GM19372 (cell line): ENCODE results near the gene CYTH4.

Source experiments
- ATAC-seq: cut with Tn5 transposase; IDR thresholded peaks from one replicate; pipeline ENCODE4 v1.9.1; 2021; ENCODE audit warnings: mild to moderate bottlenecking, low read depth, moderate library complexity; ENCODE audit not compliant: unreplicated experiment

CYTH4 gene

GRCh38 chr22:37285937-37286336, 3.6 kb downstream of the CYTH4 start:
- no peak for ATAC-seq

GRCh38 chr22:37287550-37287951, 5.2 kb downstream of the CYTH4 start:
- no peak for ATAC-seq

GRCh38 chr22:37288521-37288920, 6.2 kb downstream of the CYTH4 start:
- ATAC-seq, result no peak

GRCh38 chr22:37289156-37289735, 6.9 kb downstream of the CYTH4 start:
- ATAC-seq, result no peak

- no peak for ATAC-seq
Observed at GRCh38 chr22:37290737-37291136, 8.4 kb downstream of the CYTH4 start.

- ATAC-seq, result no peak
Observed at GRCh38 chr22:37291559-37292298, 9.4 kb downstream of the CYTH4 start.

GRCh38 chr22:37292641-37293040, 10.3 kb downstream of the CYTH4 start:
- ATAC-seq, result no peak

- no peak for ATAC-seq
Observed at GRCh38 chr22:37293172-37293571, 10.9 kb downstream of the CYTH4 start.

GRCh38 chr22:37294747-37295146, 12.4 kb downstream of the CYTH4 start:
- ATAC-seq, result no peak

- no peak for ATAC-seq
Observed at GRCh38 chr22:37295213-37295886, 13.0 kb downstream of the CYTH4 start.

GRCh38 chr22:37295946-37296345, 13.6 kb downstream of the CYTH4 start:
- no peak for ATAC-seq

GRCh38 chr22:37298748-37299495, 16.6 kb downstream of the CYTH4 start:
- ATAC-seq, result no peak

GRCh38 chr22:37299969-37300509, 17.7 kb downstream of the CYTH4 start:
- ATAC-seq, result no peak

GRCh38 chr22:37300551-37301017, 18.3 kb downstream of the CYTH4 start:
- ATAC-seq, result no peak

- ATAC-seq, result no peak
Observed at GRCh38 chr22:37301144-37301830, 19.0 kb downstream of the CYTH4 start.

- ATAC-seq, result no peak
Observed at GRCh38 chr22:37302674-37303555, 20.6 kb downstream of the CYTH4 start.

GRCh38 chr22:37303821-37304274, 21.5 kb downstream of the CYTH4 start:
- no peak for ATAC-seq

- ATAC-seq, result no peak
Observed at GRCh38 chr22:37304595-37305343, 22.5 kb downstream of the CYTH4 start.
